DMS 273 treated with DMSO at 0.1 percent for 48 hours (cell line): Measurements from ENCODE around the gene SLC49A3.
"Not testable (repeated sequence)": the region's sequence is repeated elsewhere in the genome, so short reads cannot be mapped to it uniquely, and the experiment has no call there.

ENCODE experiments used
- DNase-seq: peaks from one replicate; lab custom pipeline; 2025; lab: John Stamatoyannopoulos, UW

Gene SLC49A3

GRCh38 chr4:680551-680927 lies 8.4 kb downstream of the SLC49A3 start:
- DNase-seq, result no peak

- DNase-seq, result no peak
These were observed 8.9 kb downstream of the SLC49A3 start for GRCh38 chr4:680091-680490.

- no peak for DNase-seq
These were observed 9.3 kb downstream of the SLC49A3 start for GRCh38 chr4:679629-680028.

- no peak for DNase-seq
These were observed 9.9 kb downstream of the SLC49A3 start for GRCh38 chr4:679104-679481.

GRCh38 chr4:678331-679103 lies 10.4 kb downstream of the SLC49A3 start:
- no peak for DNase-seq

GRCh38 chr4:677431-678293 lies 11.3 kb downstream of the SLC49A3 start:
- DNase-seq, result no peak

GRCh38 chr4:676871-677235 lies 12.1 kb downstream of the SLC49A3 start:
- DNase-seq, result no peak

GRCh38 chr4:675980-676870 lies 12.7 kb downstream of the SLC49A3 start:
- no peak for DNase-seq

GRCh38 chr4:675036-675882 lies 13.7 kb downstream of the SLC49A3 start:
- DNase-seq, result no peak

GRCh38 chr4:674172-675035 lies 14.5 kb downstream of the SLC49A3 start, which contains the start of the genes ATP5ME and MYL5:
ATP5ME (minus strand) TSS chr4:674276; CDS start chr4:674247, 29 bp downstream.
MYL5 (plus strand) TSS chr4:674542; CDS start chr4:678027, 3,485 bp downstream.
- DNase-seq, result peak; percentile 39

- DNase-seq, result no peak
These were observed 15.4 kb downstream of the SLC49A3 start for GRCh38 chr4:673349-674091.

- no peak for DNase-seq
These were observed 17.2 kb downstream of the SLC49A3 start for GRCh38 chr4:671769-672168.

- not testable (repeated sequence) for DNase-seq
These were observed 19.0 kb downstream of the SLC49A3 start for GRCh38 chr4:669806-670559.

GRCh38 chr4:668219-668618 lies 20.7 kb downstream of the SLC49A3 start:
- DNase-seq, result not testable (repeated sequence)

GRCh38 chr4:667545-667925 lies 21.4 kb downstream of the SLC49A3 start:
- DNase-seq, result no peak

- no peak for DNase-seq
These were observed 22.0 kb downstream of the SLC49A3 start for GRCh38 chr4:666822-667544.

- no peak for DNase-seq
These were observed 22.5 kb downstream of the SLC49A3 start for GRCh38 chr4:666436-666810.
